ENCODE data around the gene FGF8. TPM values are rescaled to one million over a fixed set of nuclear protein-coding genes. Genes with fewer than 3 reads are reported as not detected.

Gene FGF8
- total RNA-seq, 6 donors from 2014 or later, result 0.44 TPM; not detected in 5

DNA sequence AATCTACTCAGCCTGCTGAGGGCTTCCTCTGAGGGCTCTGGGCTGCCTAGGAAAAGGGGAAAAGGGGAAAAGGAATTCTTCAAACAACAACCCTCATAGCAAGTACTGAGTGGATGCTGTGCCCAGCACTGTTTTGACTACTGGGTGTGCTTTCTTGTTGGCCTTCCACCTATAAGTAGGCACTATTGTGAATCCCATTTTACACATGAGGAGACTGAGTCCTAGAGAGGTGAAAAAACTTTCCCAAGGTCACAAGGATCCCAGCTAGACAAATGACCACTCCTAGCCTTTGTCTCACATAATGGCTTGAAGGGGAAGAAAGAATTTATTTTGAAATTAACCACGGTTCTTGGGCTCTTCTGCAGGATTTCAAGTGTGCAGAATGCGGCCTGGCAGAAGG lies 17.1 kb downstream of the FGF8 start:
- Histone ChIP-seq H3K27me3 (no peaks in the 10 kb centered on the region), H3K4me3 (no peak overlapping the region), H3K27ac (no peak overlapping the region), H3K9me3 (no peaks in the 10 kb centered on the region), H3K36me3 (no peaks in the 10 kb centered on the region), H3K4me1 (no peaks in the 10 kb centered on the region)
- no peak for DNase-seq
- no peak for ATAC-seq (ENCODE audit: low FRiP score in 2 of 2)
- TF ChIP-seq, protein P1, sequence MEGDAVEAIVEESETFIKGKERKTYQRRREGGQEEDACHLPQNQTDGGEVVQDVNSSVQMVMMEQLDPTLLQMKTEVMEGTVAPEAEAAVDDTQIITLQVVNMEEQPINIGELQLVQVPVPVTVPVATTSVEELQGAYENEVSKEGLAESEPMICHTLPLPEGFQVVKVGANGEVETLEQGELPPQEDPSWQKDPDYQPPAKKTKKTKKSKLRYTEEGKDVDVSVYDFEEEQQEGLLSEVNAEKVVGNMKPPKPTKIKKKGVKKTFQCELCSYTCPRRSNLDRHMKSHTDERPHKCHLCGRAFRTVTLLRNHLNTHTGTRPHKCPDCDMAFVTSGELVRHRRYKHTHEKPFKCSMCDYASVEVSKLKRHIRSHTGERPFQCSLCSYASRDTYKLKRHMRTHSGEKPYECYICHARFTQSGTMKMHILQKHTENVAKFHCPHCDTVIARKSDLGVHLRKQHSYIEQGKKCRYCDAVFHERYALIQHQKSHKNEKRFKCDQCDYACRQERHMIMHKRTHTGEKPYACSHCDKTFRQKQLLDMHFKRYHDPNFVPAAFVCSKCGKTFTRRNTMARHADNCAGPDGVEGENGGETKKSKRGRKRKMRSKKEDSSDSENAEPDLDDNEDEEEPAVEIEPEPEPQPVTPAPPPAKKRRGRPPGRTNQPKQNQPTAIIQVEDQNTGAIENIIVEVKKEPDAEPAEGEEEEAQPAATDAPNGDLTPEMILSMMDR (IDR thresholded peaks at IDR 0.05), result no peak
- TF ChIP-seq POLR2A (IDR thresholded peaks at IDR 0.05), result no peak
- TF ChIP-seq EP300 (IDR thresholded peaks at IDR 0.05), result no peak
- no peak for TF ChIP-seq POLR2AphosphoS5 (IDR thresholded peaks at IDR 0.05)
- WGBS, 2 donors, result 52 to 70% methylated on average over 2 of the region's 2 CpGs

DNA sequence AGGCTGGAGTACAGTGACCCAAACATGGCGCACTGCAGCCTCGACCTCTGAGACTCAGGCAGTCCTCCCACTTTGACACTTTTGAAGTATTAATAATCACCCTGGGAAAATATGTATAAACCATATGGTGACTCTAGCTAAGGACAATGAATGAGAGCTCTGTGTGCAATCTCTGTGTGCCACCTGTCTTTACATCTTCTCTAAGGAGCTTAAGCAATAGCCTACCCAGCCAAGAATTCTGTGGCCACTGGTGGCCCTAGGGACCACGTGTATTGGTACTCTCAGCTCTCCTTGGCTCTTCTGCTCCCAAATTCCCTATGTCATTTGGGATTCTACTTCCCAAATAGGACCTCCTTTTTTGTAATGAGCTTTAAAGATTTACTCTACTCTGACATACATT lies 23.7 kb downstream of the FGF8 start:
- no peak for TF ChIP-seq POLR2A (IDR thresholded peaks at IDR 0.05)
- no peak for TF ChIP-seq EP300 (IDR thresholded peaks at IDR 0.05)
- TF ChIP-seq, protein P1 (IDR thresholded peaks at IDR 0.05), result no peak
- TF ChIP-seq POLR2AphosphoS5 (IDR thresholded peaks at IDR 0.05), result no peak
- 79 to 83% methylated on average over 3 of the region's 3 CpGs for WGBS, 2 donors

DNA sequence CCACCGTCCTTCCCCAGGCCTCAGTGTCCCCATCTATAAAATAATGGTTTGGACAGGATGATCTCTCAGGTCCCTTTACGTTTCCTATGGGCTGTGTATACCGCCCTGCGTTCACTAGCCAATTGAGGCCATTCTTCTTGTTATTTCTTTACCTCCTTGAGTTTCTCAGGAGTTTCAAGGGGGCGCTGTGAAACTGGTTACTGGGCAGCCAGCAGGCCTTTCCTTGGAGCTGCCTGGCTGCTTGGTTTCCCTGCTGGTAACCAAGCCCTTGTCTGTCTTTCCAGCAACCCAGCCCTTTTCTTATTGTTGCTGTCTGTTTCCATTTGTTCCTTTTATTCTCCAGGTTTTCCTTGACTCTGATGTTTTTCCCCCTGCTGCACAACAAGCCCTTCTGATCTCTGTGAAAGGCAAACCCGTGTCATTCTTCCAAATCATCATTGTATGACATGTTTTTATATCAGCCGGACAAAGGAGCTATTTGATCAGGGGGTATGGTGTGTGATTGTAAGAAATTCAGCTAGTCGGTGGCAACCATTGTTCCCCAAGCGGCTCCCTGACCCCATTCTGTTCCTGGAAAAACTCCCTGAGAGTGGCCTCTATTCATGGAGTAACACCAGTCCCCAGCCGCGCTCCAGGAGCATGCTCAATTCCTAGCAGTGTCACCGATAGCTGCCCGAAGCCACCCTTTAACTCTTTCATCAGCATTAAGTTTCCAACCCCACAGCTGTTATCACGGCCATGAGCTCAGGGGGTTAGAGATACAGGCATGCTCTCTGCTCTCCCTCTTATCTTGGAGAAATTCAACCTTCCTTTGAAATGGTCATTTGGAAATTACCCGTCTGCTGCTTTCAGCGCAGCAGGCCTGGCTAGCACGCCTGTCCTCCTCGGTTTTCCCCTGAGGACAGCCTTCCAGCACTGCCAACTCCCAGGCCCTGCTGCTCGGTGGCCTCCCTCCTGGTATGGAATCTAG lies 26.6 kb downstream of the FGF8 start:
- DNase-seq, result no peak
- TF ChIP-seq POLR2A (IDR thresholded peaks at IDR 0.05) (no peak), EP300 (IDR thresholded peaks at IDR 0.05) (no peak), POLR2AphosphoS5 (IDR thresholded peaks at IDR 0.05) (no peak)
- TF ChIP-seq, protein P1 (IDR thresholded peaks at IDR 0.05), result no peak
- 72 to 83% methylated on average over 19 of the region's 19 CpGs for WGBS, 2 donors
- ATAC-seq (ENCODE audit: low FRiP score in 2 of 2), result no peak
- Histone ChIP-seq H3K9me3 (no peaks in the 10 kb centered on the region), H3K36me3 (no peaks in the 10 kb centered on the region), H3K27ac (no peak overlapping the region), H3K4me3 (no peak overlapping the region), H3K27me3 (no peaks in the 10 kb centered on the region), H3K4me1 (no peaks in the 10 kb centered on the region)

More for the DNA sequence above, 23.7 kb downstream of the FGF8 start:
- no peak overlapping the region for H3K4me3 ChIP-seq
- H3K27ac ChIP-seq, result no peak overlapping the region
- DNase-seq, result no peak
- ATAC-seq (ENCODE audit: low FRiP score in 2 of 2), result no peak
- H3K36me3 ChIP-seq, result no peaks in the 10 kb centered on the region
- no peaks in the 10 kb centered on the region for H3K9me3 ChIP-seq
- no peaks in the 10 kb centered on the region for H3K27me3 ChIP-seq
- no peaks in the 10 kb centered on the region for H3K4me1 ChIP-seq

DNA sequence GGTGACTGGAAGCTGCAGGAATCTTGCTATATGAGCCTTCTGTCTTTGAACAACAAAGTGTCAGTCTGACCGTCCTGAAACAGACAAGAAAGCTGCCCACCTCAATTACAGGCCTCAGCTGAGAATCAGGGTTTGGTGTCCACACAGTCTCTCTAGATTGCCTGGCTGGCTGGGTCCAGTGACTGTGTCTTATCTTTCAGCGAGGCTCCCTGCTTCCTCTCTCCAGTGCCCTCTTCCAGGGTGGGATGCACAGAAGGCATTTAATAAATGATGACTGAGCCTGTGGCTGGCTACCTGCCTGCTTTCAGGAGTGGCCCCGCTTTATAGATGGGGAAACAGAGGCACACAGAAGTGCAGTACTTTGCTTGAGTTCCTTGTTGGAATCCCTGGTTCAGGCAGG lies 27.4 kb downstream of the FGF8 start:
- no peak overlapping the region for H3K27ac ChIP-seq

More for the DNA sequence above, 27.4 kb downstream of the FGF8 start:
- DNase-seq (no peak), ATAC-seq (ENCODE audit: low FRiP score in 2 of 2) (no peak)
- no peak for TF ChIP-seq POLR2AphosphoS5 (IDR thresholded peaks at IDR 0.05)
- TF ChIP-seq, protein P1 (IDR thresholded peaks at IDR 0.05), result no peak
- no peak for TF ChIP-seq EP300 (IDR thresholded peaks at IDR 0.05)
- TF ChIP-seq POLR2A (IDR thresholded peaks at IDR 0.05), result no peak
- Histone ChIP-seq H3K9me3 (no peaks in the 10 kb centered on the region), H3K4me1 (no peaks in the 10 kb centered on the region), H3K36me3 (no peaks in the 10 kb centered on the region), H3K4me3 (no peak overlapping the region), H3K27me3 (no peaks in the 10 kb centered on the region)
- WGBS, 2 donors, result 83 to 94% methylated on average over 2 to 3 of the region's 3 CpGs
